Neuron (in vitro differentiated cells): ENCODE data around the gene NAMPT.

Source experiments
- H2AFZ ChIP-seq: one replicate; pipeline ENCODE4 v1.6.1; 2013; ENCODE audit warnings: low read depth, mild to moderate bottlenecking, inconsistent platforms, low read length, moderate library complexity
- H3K27me3 ChIP-seq: one replicate; pipeline ENCODE4 v1.6.1; 2013; ENCODE audit warnings: low read length; ENCODE audit not compliant: insufficient read depth
- H3K36me3 ChIP-seq: one replicate; pipeline ENCODE4 v1.6.1; 2013; ENCODE audit warnings: low read length; ENCODE audit not compliant: insufficient read depth
- H3K4me1 ChIP-seq: one replicate; pipeline ENCODE4 v1.6.1; 2013; ENCODE audit warnings: low read length; ENCODE audit not compliant: insufficient read depth
- H3K4me3 ChIP-seq: 2 replicates; pipeline ENCODE4 v1.5.1; 2013; ENCODE audit warnings: mild to moderate bottlenecking, low read length, moderate library complexity
- H3K9me3 ChIP-seq: one replicate; pipeline ENCODE4 v1.6.1; 2013; ENCODE audit warnings: low read length

Gene NAMPT

GRCh38 chr7:106278695-106279094 is 6.1 kb downstream of the NAMPT start:
- peaks cover 27% of the 10 kb centered on the region for H3K36me3 ChIP-seq

GRCh38 chr7:106277976-106278375 is 6.8 kb downstream of the NAMPT start:
- no peaks in the 10 kb centered on the region for H3K27me3 ChIP-seq
- peaks cover 8% of the 10 kb centered on the region for H3K4me1 ChIP-seq
- peaks cover 31% of the 10 kb centered on the region for H3K36me3 ChIP-seq
- no peak overlapping the region for H2AFZ ChIP-seq
- no peak overlapping the region for H3K4me3 ChIP-seq
- no peaks in the 10 kb centered on the region for H3K9me3 ChIP-seq

More at GRCh38 chr7:106278695-106279094, 6.1 kb downstream of the NAMPT start:
- Histone ChIP-seq H2AFZ (no peak overlapping the region), H3K4me3 (no peak overlapping the region), H3K27me3 (no peaks in the 10 kb centered on the region), H3K4me1 (peaks cover 14% of the 10 kb centered on the region), H3K9me3 (no peaks in the 10 kb centered on the region)

GRCh38 chr7:106276513-106276912 is 8.3 kb downstream of the NAMPT start:
- Histone ChIP-seq H3K4me1 (no peaks in the 10 kb centered on the region), H3K9me3 (no peaks in the 10 kb centered on the region), H3K27me3 (no peaks in the 10 kb centered on the region), H3K4me3 (no peak overlapping the region), H2AFZ (no peak overlapping the region), H3K36me3 (peaks cover 42% of the 10 kb centered on the region)

- H3K4me3 ChIP-seq: no peak overlapping the region
- no peaks in the 10 kb centered on the region for H3K27me3 ChIP-seq
- no peaks in the 10 kb centered on the region for H3K4me1 ChIP-seq
- no peaks in the 10 kb centered on the region for H3K9me3 ChIP-seq
- H3K36me3 ChIP-seq: peaks cover 72% of the 10 kb centered on the region
- no peak overlapping the region for H2AFZ ChIP-seq
Observed at GRCh38 chr7:106273009-106273668, 11.6 kb downstream of the NAMPT start.

- H3K27me3 ChIP-seq: no peaks in the 10 kb centered on the region
- H3K4me3 ChIP-seq: no peak overlapping the region
- peaks cover 80% of the 10 kb centered on the region for H3K36me3 ChIP-seq
- no peaks in the 10 kb centered on the region for H3K4me1 ChIP-seq
- no peak overlapping the region for H2AFZ ChIP-seq
- H3K9me3 ChIP-seq: no peaks in the 10 kb centered on the region
Observed at GRCh38 chr7:106270122-106270977, 14.4 kb downstream of the NAMPT start.

- Histone ChIP-seq H3K4me1 (no peaks in the 10 kb centered on the region), H2AFZ (no peak overlapping the region), H3K36me3 (peaks cover 80% of the 10 kb centered on the region), H3K9me3 (no peaks in the 10 kb centered on the region), H3K4me3 (no peak overlapping the region), H3K27me3 (no peaks in the 10 kb centered on the region)
Observed at GRCh38 chr7:106269254-106269961, 15.4 kb downstream of the NAMPT start.

GRCh38 chr7:106265133-106265532 is 19.6 kb downstream of the NAMPT start:
- Histone ChIP-seq H3K36me3 (peaks cover 66% of the 10 kb centered on the region), H2AFZ (no peak overlapping the region), H3K4me3 (no peak overlapping the region), H3K9me3 (no peaks in the 10 kb centered on the region), H3K4me1 (no peaks in the 10 kb centered on the region), H3K27me3 (no peaks in the 10 kb centered on the region)

GRCh38 chr7:106262221-106262881 is 22.4 kb downstream of the NAMPT start:
- peaks cover 58% of the 10 kb centered on the region for H3K36me3 ChIP-seq

GRCh38 chr7:106260136-106260561 is 24.6 kb downstream of the NAMPT start:
- H3K27me3 ChIP-seq: no peaks in the 10 kb centered on the region
- H3K36me3 ChIP-seq: peaks cover 54% of the 10 kb centered on the region
- no peak overlapping the region for H2AFZ ChIP-seq
- no peaks in the 10 kb centered on the region for H3K9me3 ChIP-seq
- no peaks in the 10 kb centered on the region for H3K4me1 ChIP-seq
- no peak overlapping the region for H3K4me3 ChIP-seq

More at GRCh38 chr7:106262221-106262881, 22.4 kb downstream of the NAMPT start:
- no peak overlapping the region for H3K4me3 ChIP-seq
- H2AFZ ChIP-seq: no peak overlapping the region
- H3K27me3 ChIP-seq: no peaks in the 10 kb centered on the region
- no peaks in the 10 kb centered on the region for H3K9me3 ChIP-seq
- H3K4me1 ChIP-seq: no peaks in the 10 kb centered on the region

GRCh38 chr7:106258789-106259188 is 26.0 kb downstream of the NAMPT start:
- H3K27me3 ChIP-seq: no peaks in the 10 kb centered on the region
- H3K36me3 ChIP-seq: peaks cover 50% of the 10 kb centered on the region
- H3K9me3 ChIP-seq: no peaks in the 10 kb centered on the region
- no peak overlapping the region for H3K4me3 ChIP-seq
- no peaks in the 10 kb centered on the region for H3K4me1 ChIP-seq
- no peak overlapping the region for H2AFZ ChIP-seq

GRCh38 chr7:106257752-106258151 is 27.0 kb downstream of the NAMPT start:
- Histone ChIP-seq H3K9me3 (no peaks in the 10 kb centered on the region), H3K36me3 (peaks cover 55% of the 10 kb centered on the region), H2AFZ (no peak overlapping the region)

GRCh38 chr7:106256144-106256543 is 28.6 kb downstream of the NAMPT start:
- Histone ChIP-seq H3K27me3 (no peaks in the 10 kb centered on the region), H3K36me3 (peaks cover 63% of the 10 kb centered on the region), H3K4me3 (no peak overlapping the region), H3K4me1 (no peaks in the 10 kb centered on the region), H3K9me3 (no peaks in the 10 kb centered on the region), H2AFZ (no peak overlapping the region)

More at GRCh38 chr7:106257752-106258151, 27.0 kb downstream of the NAMPT start:
- H3K27me3 ChIP-seq: no peaks in the 10 kb centered on the region
- H3K4me1 ChIP-seq: no peaks in the 10 kb centered on the region
- H3K4me3 ChIP-seq: no peak overlapping the region
